Measurements from ENCODE around the gene COL23A1. TPM values are rescaled to one million over a fixed set of nuclear protein-coding genes. Genes with fewer than 3 reads are reported as not detected.

COL23A1 gene
- total RNA-seq, 1 experiment from 2014 or later, result not detected

DNA sequence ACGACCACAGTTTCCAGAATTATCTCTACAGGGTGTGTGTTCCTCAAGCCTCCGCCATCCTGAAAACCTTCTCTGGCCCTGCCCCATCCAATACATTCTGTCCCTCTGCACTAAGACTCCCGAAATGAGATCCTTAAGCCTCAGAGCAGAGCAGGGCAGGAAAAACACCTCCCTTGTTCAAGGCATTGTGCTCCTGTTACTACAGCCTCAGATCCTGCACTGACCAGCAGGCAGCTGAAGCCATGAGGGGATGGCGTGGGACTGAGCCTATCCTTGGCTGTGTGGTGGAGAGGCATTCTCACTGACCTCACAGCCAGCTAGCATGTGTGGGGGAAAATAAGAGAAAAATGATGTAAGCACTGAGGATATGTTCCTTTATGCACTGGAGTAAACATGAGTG lies 250.9 kb downstream of the COL23A1 start:
- intact Hi-C loops (cut with micrococcal nuclease; ENCODE audit: unreplicated experiment), result no loop called here
- no peak for TF ChIP-seq CTCF (IDR thresholded peaks at IDR 0.05; ENCODE audit: unreplicated experiment)
- no peak overlapping the region for H3K4me3 Mint-ChIP-seq (ENCODE audit: low read depth, unreplicated experiment)
- no peaks in the 10 kb centered on the region for H3K4me1 Mint-ChIP-seq (ENCODE audit: low read depth, unreplicated experiment)
- BruUV-seq (replicated peaks), result no TSS peak
- no peak overlapping the region for H3K27ac Mint-ChIP-seq (ENCODE audit: unreplicated experiment)
- H3K27me3 Mint-ChIP-seq (ENCODE audit: unreplicated experiment), result peaks cover 83% of the 10 kb centered on the region
- no peak for DNase-seq
- H3K36me3 Mint-ChIP-seq (ENCODE audit: insufficient read depth, unreplicated experiment), result no peaks in the 10 kb centered on the region
- H3K9me3 Mint-ChIP-seq (ENCODE audit: low read depth, unreplicated experiment), result no peaks in the 10 kb centered on the region
- CTCF ChIA-PET, result no interaction called here

GRCh38 chr5:178338750-178339144 lies 251.4 kb downstream of the COL23A1 start:
- H3K27ac Mint-ChIP-seq (ENCODE audit: unreplicated experiment), result no peak overlapping the region
- intact Hi-C loops (cut with micrococcal nuclease; ENCODE audit: unreplicated experiment), result no loop called here
- H3K27me3 Mint-ChIP-seq (ENCODE audit: unreplicated experiment), result peaks cover 89% of the 10 kb centered on the region
- no peak for DNase-seq
- H3K4me3 Mint-ChIP-seq (ENCODE audit: low read depth, unreplicated experiment), result no peak overlapping the region
- no peaks in the 10 kb centered on the region for H3K9me3 Mint-ChIP-seq (ENCODE audit: low read depth, unreplicated experiment)
- no peaks in the 10 kb centered on the region for H3K36me3 Mint-ChIP-seq (ENCODE audit: insufficient read depth, unreplicated experiment)
- TF ChIP-seq CTCF (IDR thresholded peaks at IDR 0.05; ENCODE audit: unreplicated experiment), result no peak
- BruUV-seq (replicated peaks), result no TSS peak
- CTCF ChIA-PET, result no interaction called here
- H3K4me1 Mint-ChIP-seq (ENCODE audit: low read depth, unreplicated experiment), result no peaks in the 10 kb centered on the region

GRCh38 chr5:178338126-178338749 lies 252.0 kb downstream of the COL23A1 start:
- peaks cover 89% of the 10 kb centered on the region for H3K27me3 Mint-ChIP-seq (ENCODE audit: unreplicated experiment)
- TF ChIP-seq CTCF (IDR thresholded peaks at IDR 0.05; ENCODE audit: unreplicated experiment), result no peak
- H3K4me1 Mint-ChIP-seq (ENCODE audit: low read depth, unreplicated experiment), result no peaks in the 10 kb centered on the region
- no peak for DNase-seq
- H3K4me3 Mint-ChIP-seq (ENCODE audit: low read depth, unreplicated experiment), result no peak overlapping the region
- CTCF ChIA-PET, result no interaction called here
- intact Hi-C loops (cut with micrococcal nuclease; ENCODE audit: unreplicated experiment), result no loop called here
- BruUV-seq (replicated peaks), result no TSS peak
- no peaks in the 10 kb centered on the region for H3K9me3 Mint-ChIP-seq (ENCODE audit: low read depth, unreplicated experiment)
- H3K27ac Mint-ChIP-seq (ENCODE audit: unreplicated experiment), result no peak overlapping the region
- no peaks in the 10 kb centered on the region for H3K36me3 Mint-ChIP-seq (ENCODE audit: insufficient read depth, unreplicated experiment)

- Mint-ChIP-seq H3K36me3 (ENCODE audit: insufficient read depth, unreplicated experiment) (no peaks in the 10 kb centered on the region), H3K27ac (ENCODE audit: unreplicated experiment) (no peak overlapping the region), H3K4me3 (ENCODE audit: low read depth, unreplicated experiment) (no peak overlapping the region), H3K9me3 (ENCODE audit: low read depth, unreplicated experiment) (no peaks in the 10 kb centered on the region), H3K4me1 (ENCODE audit: low read depth, unreplicated experiment) (no peaks in the 10 kb centered on the region), H3K27me3 (ENCODE audit: unreplicated experiment) (peaks cover 89% of the 10 kb centered on the region)
- intact Hi-C loops (cut with micrococcal nuclease; ENCODE audit: unreplicated experiment), result no loop called here
- no peak for TF ChIP-seq CTCF (IDR thresholded peaks at IDR 0.05; ENCODE audit: unreplicated experiment)
- CTCF ChIA-PET, result no interaction called here
- no peak for DNase-seq
- BruUV-seq (replicated peaks), result no TSS peak
Observed at GRCh38 chr5:178337334-178337741, 252.9 kb downstream of the COL23A1 start.
